GM18507 (cell line): ENCODE data around the gene ERG.

Experiments
- DNase-seq: peaks from one replicate; pipeline ENCODE4 v3.0.0; 2011; ENCODE audit warnings: low read depth; ENCODE audit not compliant: insufficient read length; ENCODE audit errors: extremely low spot score
- FAIRE-seq: peaks from 2 replicates; lab custom pipeline; 2011; peaks lifted over from hg19 to GRCh38; lab: Jason Lieb, UNC

ERG gene

GRCh38 chr21:38402291-38402690 is 96.0 kb downstream of the ERG start:
- no peak for DNase-seq
- no peak for FAIRE-seq

GRCh38 chr21:38401191-38401926 is 96.9 kb downstream of the ERG start:
- FAIRE-seq, result no peak
- DNase-seq, result no peak

- DNase-seq (no peak), FAIRE-seq (no peak)
Measured at GRCh38 chr21:38400195-38400919, 97.9 kb downstream of the ERG start.

GRCh38 chr21:38399103-38399502 is 99.2 kb downstream of the ERG start:
- FAIRE-seq (no peak), DNase-seq (no peak)

- no peak for FAIRE-seq
- no peak for DNase-seq
Measured at GRCh38 chr21:38396325-38396724, 102.0 kb downstream of the ERG start.

- DNase-seq, result no peak
- FAIRE-seq, result no peak
Measured at GRCh38 chr21:38395581-38395980, 102.7 kb downstream of the ERG start.

- FAIRE-seq, result no peak
- no peak for DNase-seq
Measured at GRCh38 chr21:38392661-38393060, 105.6 kb downstream of the ERG start.

- no peak for FAIRE-seq
- no peak for DNase-seq
Measured at GRCh38 chr21:38389896-38390295, 108.4 kb downstream of the ERG start.

- DNase-seq (no peak), FAIRE-seq (no peak)
Measured at GRCh38 chr21:38389354-38389676, 109.0 kb downstream of the ERG start.

- FAIRE-seq (no peak), DNase-seq (no peak)
Measured at GRCh38 chr21:38388647-38389353, 109.5 kb downstream of the ERG start.

GRCh38 chr21:38388203-38388602 is 110.1 kb downstream of the ERG start:
- no peak for FAIRE-seq
- no peak for DNase-seq

- FAIRE-seq (no peak), DNase-seq (no peak)
Measured at GRCh38 chr21:38386967-38387366, 111.3 kb downstream of the ERG start.

- no peak for FAIRE-seq
- no peak for DNase-seq
Measured at GRCh38 chr21:38385427-38386175, 112.7 kb downstream of the ERG start.

- no peak for FAIRE-seq
- no peak for DNase-seq
Measured at GRCh38 chr21:38384675-38385426, 113.4 kb downstream of the ERG start.

GRCh38 chr21:38384238-38384560 is 114.1 kb downstream of the ERG start:
- FAIRE-seq, result no peak

GRCh38 chr21:38383411-38384237 is 114.7 kb downstream of the ERG start:
- FAIRE-seq (no peak), DNase-seq (no peak)

More at GRCh38 chr21:38384238-38384560, 114.1 kb downstream of the ERG start:
- DNase-seq, result no peak

GRCh38 chr21:38380481-38381137 is 117.7 kb downstream of the ERG start:
- DNase-seq (no peak), FAIRE-seq (no peak)

- no peak for DNase-seq
- no peak for FAIRE-seq
Measured at GRCh38 chr21:38379147-38379546, 119.1 kb downstream of the ERG start.
